ENCODE measurements around the gene TNFAIP8L3.

The TNFAIP8L3 gene

DNA sequence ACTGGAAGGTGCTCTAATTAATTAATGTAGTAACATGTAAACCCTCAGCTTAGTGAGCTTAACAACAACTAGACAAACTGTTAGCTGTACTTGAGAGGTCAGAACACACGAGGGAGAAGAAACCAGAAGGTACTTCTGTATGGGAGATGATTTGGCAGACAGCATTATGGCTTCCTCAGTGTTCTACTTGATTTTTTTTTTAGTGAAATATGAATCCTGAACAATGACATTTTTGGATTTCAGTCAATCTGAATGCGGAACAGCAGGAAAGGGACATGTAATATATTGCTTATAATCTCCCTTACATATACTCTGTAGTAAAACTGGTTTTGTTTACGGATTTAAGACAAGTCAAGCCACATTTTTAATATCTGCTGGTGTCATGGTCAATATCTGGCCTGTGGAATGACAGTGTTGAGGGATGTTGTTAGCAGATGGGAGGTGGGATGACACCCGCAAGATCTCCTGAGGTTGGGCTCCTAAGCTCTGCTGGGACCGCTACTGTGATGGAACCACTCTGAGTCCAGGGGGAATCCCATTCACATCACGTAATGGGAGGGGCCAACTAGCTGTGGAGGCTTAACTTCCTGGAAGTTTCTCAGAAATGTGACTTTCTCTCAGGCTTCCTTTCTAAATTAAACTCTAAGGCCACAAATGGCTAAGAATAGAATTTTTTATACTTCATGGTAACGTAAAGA is 18.7 kb downstream of the TNFAIP8L3 start:
- no peaks in the 10 kb centered on the region for H3K36me3 ChIP-seq (ENCODE audit: control insufficient read depth, insufficient read depth, low read length)
- H3K9ac ChIP-seq (ENCODE audit: low read depth, low read length): no peak overlapping the region
- H3K27me3 ChIP-seq (ENCODE audit: control insufficient read depth, insufficient read depth, low read length): 0 out of 2 replicates have a peak, but pooled peaks cover 3% of the 10 kb centered on the region
- H3K4me1 ChIP-seq (ENCODE audit: control insufficient read depth, insufficient read depth, low read length): peaks cover 12% of the 10 kb centered on the region; the same call in 1 of the 2 replicates
- no peak overlapping the region for H3K27ac ChIP-seq (ENCODE audit: low read depth, low read length)
- H3K4me3 ChIP-seq (ENCODE audit: low read depth, low read length): no peak overlapping the region
- H3K9me3 ChIP-seq (ENCODE audit: control insufficient read depth, insufficient read depth, low read length): no peaks in the 10 kb centered on the region

DNA sequence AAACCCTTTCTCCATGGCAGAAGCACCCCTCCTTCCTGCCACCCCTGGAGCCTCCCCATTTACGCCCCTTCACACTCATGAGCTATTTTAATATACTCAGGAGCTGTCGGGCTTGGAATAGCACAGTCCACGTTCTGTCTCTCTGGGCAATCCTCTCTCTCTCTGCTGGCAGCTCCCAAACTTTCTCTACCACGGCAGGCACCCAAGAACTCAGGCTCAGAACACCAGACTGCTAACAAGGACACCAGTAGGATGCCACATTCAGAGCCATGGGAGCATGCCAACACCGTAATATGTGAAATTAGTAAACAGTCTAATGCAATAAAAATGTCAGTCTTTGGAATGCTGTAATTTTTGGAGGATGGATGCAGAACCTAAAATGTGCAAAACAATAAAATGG is 19.3 kb downstream of the TNFAIP8L3 start:
- Histone ChIP-seq H3K4me3 (ENCODE audit: low read depth, low read length) (no peak overlapping the region), H3K4me1 (ENCODE audit: control insufficient read depth, insufficient read depth, low read length) (peaks cover 12% of the 10 kb centered on the region; the same call in 1 of the 2 replicates), H3K27ac (ENCODE audit: low read depth, low read length) (no peak overlapping the region), H3K27me3 (ENCODE audit: control insufficient read depth, insufficient read depth, low read length) (0 out of 2 replicates have a peak, but pooled peaks cover 3% of the 10 kb centered on the region), H3K36me3 (ENCODE audit: control insufficient read depth, insufficient read depth, low read length) (no peaks in the 10 kb centered on the region), H3K9ac (ENCODE audit: low read depth, low read length) (no peak overlapping the region), H3K9me3 (ENCODE audit: control insufficient read depth, insufficient read depth, low read length) (no peaks in the 10 kb centered on the region)

DNA sequence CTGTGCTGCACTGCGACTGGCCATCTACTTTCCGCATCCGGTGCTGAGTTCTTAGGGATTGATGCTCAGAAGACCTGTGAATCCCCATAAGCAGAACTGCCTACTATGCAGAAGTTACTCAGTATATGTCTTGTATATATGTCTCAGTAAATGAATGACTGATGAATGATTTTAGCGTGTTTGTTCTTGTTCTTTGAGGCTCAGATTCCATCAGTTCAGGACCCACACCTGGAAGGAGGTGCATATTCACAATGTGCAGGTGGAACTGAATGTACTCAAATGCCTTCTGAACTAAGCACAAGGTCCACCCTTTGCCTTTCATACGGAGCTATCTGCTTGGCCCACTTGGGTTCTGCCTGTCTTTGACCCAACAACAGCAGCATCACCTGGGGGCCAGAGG is 19.8 kb downstream of the TNFAIP8L3 start:
- Histone ChIP-seq H3K36me3 (ENCODE audit: control insufficient read depth, insufficient read depth, low read length) (no peaks in the 10 kb centered on the region), H3K27me3 (ENCODE audit: control insufficient read depth, insufficient read depth, low read length) (0 out of 2 replicates have a peak, but pooled peaks cover 3% of the 10 kb centered on the region), H3K4me1 (ENCODE audit: control insufficient read depth, insufficient read depth, low read length) (peaks cover 12% of the 10 kb centered on the region; the same call in 1 of the 2 replicates), H3K27ac (ENCODE audit: low read depth, low read length) (no peak overlapping the region), H3K4me3 (ENCODE audit: low read depth, low read length) (no peak overlapping the region), H3K9me3 (ENCODE audit: control insufficient read depth, insufficient read depth, low read length) (no peaks in the 10 kb centered on the region), H3K9ac (ENCODE audit: low read depth, low read length) (no peak overlapping the region)

DNA sequence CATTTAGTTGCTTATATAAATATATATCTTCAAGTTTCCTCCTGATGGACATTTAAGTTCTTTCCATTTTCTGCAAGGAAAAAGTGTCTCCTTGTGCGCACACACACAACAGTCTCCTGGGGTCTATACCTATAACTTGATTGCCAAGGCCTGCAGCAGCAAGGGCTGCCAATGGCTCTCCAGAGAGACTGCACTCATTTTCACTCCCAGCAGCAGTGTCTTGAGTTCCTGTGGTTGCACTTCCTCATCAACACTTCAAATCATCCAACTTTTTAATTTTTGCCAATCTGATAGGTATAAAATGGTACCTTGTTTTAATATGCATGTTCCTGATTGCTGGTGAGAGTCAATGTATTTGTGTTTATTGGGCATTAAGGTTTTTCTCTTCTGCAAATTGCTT is 23.1 kb downstream of the TNFAIP8L3 start:
- Histone ChIP-seq H3K4me1 (ENCODE audit: control insufficient read depth, insufficient read depth, low read length) (no peaks in the 10 kb centered on the region), H3K27ac (ENCODE audit: low read depth, low read length) (no peak overlapping the region), H3K9me3 (ENCODE audit: control insufficient read depth, insufficient read depth, low read length) (no peaks in the 10 kb centered on the region), H3K4me3 (ENCODE audit: low read depth, low read length) (no peak overlapping the region), H3K36me3 (ENCODE audit: control insufficient read depth, insufficient read depth, low read length) (no peaks in the 10 kb centered on the region), H3K27me3 (ENCODE audit: control insufficient read depth, insufficient read depth, low read length) (no peaks in the 10 kb centered on the region), H3K9ac (ENCODE audit: low read depth, low read length) (no peak overlapping the region)

DNA sequence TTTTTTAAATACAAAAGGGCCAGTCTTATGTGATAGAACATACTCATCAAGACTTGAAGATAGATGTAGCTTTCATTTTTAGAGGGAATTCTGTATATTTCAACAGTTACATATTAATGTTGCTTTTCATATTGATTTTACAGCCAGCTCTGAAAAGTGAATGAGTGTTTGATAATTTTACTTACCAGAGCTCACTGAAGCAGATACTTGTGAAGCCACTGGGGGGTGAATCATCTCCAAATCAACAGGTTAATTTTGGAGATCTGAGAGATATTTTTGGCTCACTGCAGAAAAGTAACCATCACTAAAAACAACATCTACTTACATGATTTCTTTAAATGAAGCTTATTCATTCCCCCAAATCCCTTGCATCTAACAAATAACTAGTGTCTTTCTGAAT is 24.7 kb downstream of the TNFAIP8L3 start:
- Histone ChIP-seq H3K4me1 (ENCODE audit: control insufficient read depth, insufficient read depth, low read length) (no peaks in the 10 kb centered on the region), H3K27me3 (ENCODE audit: control insufficient read depth, insufficient read depth, low read length) (no peaks in the 10 kb centered on the region), H3K4me3 (ENCODE audit: low read depth, low read length) (no peak overlapping the region), H3K27ac (ENCODE audit: low read depth, low read length) (no peak overlapping the region), H3K9me3 (ENCODE audit: control insufficient read depth, insufficient read depth, low read length) (no peaks in the 10 kb centered on the region), H3K9ac (ENCODE audit: low read depth, low read length) (no peak overlapping the region), H3K36me3 (ENCODE audit: control insufficient read depth, insufficient read depth, low read length) (no peaks in the 10 kb centered on the region)

DNA sequence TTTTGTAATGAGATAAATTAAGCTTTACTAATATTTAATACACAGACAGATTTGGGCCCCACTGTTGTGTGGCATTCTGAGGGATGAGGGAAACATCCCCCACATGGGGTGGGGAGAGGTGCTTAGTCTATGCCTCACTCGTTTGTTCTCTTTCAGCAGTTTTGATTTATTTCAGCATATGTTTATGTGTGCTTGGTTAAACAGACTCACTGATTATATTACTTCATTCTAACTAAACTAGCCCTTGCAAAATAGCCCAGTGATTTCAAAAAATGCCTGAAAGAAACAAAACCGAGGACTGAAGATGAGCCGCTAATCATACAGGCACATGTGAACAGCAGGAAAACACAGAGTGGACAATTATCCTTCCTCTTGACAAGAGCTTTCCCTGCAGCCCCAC is 27.2 kb downstream of the TNFAIP8L3 start:
- H3K9me3 ChIP-seq (ENCODE audit: control insufficient read depth, insufficient read depth, low read length): no peaks in the 10 kb centered on the region
- H3K36me3 ChIP-seq (ENCODE audit: control insufficient read depth, insufficient read depth, low read length): no peaks in the 10 kb centered on the region
- H3K9ac ChIP-seq (ENCODE audit: low read depth, low read length): no peak overlapping the region
- H3K4me1 ChIP-seq (ENCODE audit: control insufficient read depth, insufficient read depth, low read length): no peaks in the 10 kb centered on the region
- no peak overlapping the region for H3K4me3 ChIP-seq (ENCODE audit: low read depth, low read length)
- no peak overlapping the region for H3K27ac ChIP-seq (ENCODE audit: low read depth, low read length)
- no peaks in the 10 kb centered on the region for H3K27me3 ChIP-seq (ENCODE audit: control insufficient read depth, insufficient read depth, low read length)

DNA sequence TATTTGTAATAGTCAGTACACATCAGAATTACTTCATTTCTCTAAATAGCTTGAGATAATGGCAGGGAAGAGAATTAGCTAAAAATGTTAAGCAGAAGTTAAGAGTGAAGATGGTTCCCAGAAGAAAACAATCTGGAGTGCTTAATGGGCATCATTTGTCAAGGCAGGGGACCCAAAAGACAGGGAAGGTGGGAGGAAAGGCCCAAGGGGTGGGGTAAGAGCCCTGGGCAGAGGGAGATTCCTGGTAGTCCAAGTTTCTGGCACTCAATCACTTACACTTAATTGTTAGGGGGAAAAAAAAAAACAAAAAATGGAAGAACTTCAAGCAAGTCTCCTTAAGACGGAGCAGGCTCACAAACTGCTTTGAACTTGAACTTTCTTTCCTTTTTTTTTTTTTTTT is 28.9 kb downstream of the TNFAIP8L3 start:
- H3K4me1 ChIP-seq (ENCODE audit: control insufficient read depth, insufficient read depth, low read length): no peaks in the 10 kb centered on the region
- H3K36me3 ChIP-seq (ENCODE audit: control insufficient read depth, insufficient read depth, low read length): no peaks in the 10 kb centered on the region
- no peaks in the 10 kb centered on the region for H3K9me3 ChIP-seq (ENCODE audit: control insufficient read depth, insufficient read depth, low read length)
- H3K27ac ChIP-seq (ENCODE audit: low read depth, low read length): no peak overlapping the region
- no peak overlapping the region for H3K4me3 ChIP-seq (ENCODE audit: low read depth, low read length)
- no peak overlapping the region for H3K9ac ChIP-seq (ENCODE audit: low read depth, low read length)
- H3K27me3 ChIP-seq (ENCODE audit: control insufficient read depth, insufficient read depth, low read length): no peaks in the 10 kb centered on the region

DNA sequence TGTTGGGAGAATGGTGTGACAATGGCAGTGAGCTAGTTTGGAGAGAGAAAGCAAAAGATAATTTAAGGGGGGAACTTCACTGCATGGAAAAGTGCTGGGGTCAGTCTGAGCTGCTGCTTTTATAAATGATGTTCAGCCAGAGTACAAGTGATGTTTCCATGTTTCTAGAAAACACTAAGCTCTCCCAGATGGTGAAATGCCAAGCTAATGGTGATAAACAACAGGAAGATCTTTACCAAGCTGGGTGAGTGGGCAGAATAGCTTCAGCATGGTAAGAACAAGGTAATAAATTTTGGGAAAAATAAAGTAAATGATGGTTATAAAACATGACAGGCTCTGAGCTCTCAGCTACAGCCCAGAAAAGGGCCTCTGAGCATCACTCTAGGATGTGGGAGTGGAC is 29.4 kb downstream of the TNFAIP8L3 start:
- no peak overlapping the region for H3K4me3 ChIP-seq (ENCODE audit: low read depth, low read length)
- no peaks in the 10 kb centered on the region for H3K27me3 ChIP-seq (ENCODE audit: control insufficient read depth, insufficient read depth, low read length)
- no peaks in the 10 kb centered on the region for H3K4me1 ChIP-seq (ENCODE audit: control insufficient read depth, insufficient read depth, low read length)
- no peaks in the 10 kb centered on the region for H3K9me3 ChIP-seq (ENCODE audit: control insufficient read depth, insufficient read depth, low read length)
- H3K9ac ChIP-seq (ENCODE audit: low read depth, low read length): no peak overlapping the region
- H3K27ac ChIP-seq (ENCODE audit: low read depth, low read length): no peak overlapping the region
- H3K36me3 ChIP-seq (ENCODE audit: control insufficient read depth, insufficient read depth, low read length): no peaks in the 10 kb centered on the region

DNA sequence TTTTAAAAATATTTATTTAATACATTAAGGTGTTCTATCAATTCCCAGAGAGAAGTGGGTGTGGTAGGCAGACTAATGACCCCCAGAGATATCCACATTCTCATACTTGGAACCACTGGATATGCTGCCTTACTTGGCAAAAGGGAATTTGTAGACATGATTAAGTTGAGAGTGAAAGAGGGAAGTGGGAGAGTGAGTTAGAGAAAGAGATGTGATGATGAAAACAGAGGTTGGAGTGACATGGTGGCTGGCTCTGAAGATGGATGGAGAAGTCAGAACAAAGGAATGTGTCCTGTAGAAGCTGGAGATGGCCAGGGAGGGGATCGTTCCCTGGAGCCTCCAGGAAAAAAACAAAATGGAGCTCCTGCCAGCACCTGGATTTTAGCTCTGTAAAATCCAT is 32.0 kb downstream of the TNFAIP8L3 start:
- Histone ChIP-seq H3K4me3 (ENCODE audit: low read depth, low read length) (no peak overlapping the region), H3K27ac (ENCODE audit: low read depth, low read length) (no peak overlapping the region), H3K27me3 (ENCODE audit: control insufficient read depth, insufficient read depth, low read length) (no peaks in the 10 kb centered on the region), H3K36me3 (ENCODE audit: control insufficient read depth, insufficient read depth, low read length) (no peaks in the 10 kb centered on the region), H3K9me3 (ENCODE audit: control insufficient read depth, insufficient read depth, low read length) (no peaks in the 10 kb centered on the region), H3K9ac (ENCODE audit: low read depth, low read length) (no peak overlapping the region), H3K4me1 (ENCODE audit: control insufficient read depth, insufficient read depth, low read length) (no peaks in the 10 kb centered on the region)

DNA sequence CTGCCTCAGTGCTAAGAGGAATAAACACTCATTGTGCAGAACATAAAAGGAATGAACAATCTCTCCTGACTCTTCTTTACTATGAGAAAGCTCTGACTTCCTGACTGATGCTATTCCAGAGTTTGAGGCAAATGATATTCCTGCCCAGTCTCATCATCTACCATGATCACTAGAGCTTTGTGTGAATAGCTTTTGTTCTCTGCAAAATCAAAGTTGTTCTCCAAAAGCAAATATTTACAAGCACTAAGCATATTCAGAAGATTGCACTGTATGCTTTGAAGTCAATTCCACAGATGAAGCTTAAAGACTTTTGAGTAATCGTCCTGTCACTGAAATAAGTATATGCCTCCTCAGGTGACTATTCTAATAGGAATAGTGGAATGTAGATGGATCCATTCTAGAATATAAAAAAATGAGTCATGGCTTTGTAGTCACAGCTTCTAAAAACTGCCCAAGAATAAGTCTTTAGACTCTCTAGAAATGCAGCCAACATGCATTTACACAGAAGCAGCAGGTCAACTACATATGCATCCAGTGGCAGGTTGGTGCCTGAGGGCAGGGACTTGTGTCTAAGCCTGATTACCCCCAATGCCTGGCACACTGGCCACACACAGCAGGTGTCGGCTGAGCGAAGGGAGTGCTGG is 34.6 kb downstream of the TNFAIP8L3 start:
- no peaks in the 10 kb centered on the region for H3K36me3 ChIP-seq (ENCODE audit: control insufficient read depth, insufficient read depth, low read length)
- H3K4me3 ChIP-seq (ENCODE audit: low read depth, low read length): no peak overlapping the region
- no peak overlapping the region for H3K27ac ChIP-seq (ENCODE audit: low read depth, low read length)
- H3K27me3 ChIP-seq (ENCODE audit: control insufficient read depth, insufficient read depth, low read length): no peaks in the 10 kb centered on the region
- H3K9ac ChIP-seq (ENCODE audit: low read depth, low read length): no peak overlapping the region
- no peaks in the 10 kb centered on the region for H3K4me1 ChIP-seq (ENCODE audit: control insufficient read depth, insufficient read depth, low read length)
- no peaks in the 10 kb centered on the region for H3K9me3 ChIP-seq (ENCODE audit: control insufficient read depth, insufficient read depth, low read length)

DNA sequence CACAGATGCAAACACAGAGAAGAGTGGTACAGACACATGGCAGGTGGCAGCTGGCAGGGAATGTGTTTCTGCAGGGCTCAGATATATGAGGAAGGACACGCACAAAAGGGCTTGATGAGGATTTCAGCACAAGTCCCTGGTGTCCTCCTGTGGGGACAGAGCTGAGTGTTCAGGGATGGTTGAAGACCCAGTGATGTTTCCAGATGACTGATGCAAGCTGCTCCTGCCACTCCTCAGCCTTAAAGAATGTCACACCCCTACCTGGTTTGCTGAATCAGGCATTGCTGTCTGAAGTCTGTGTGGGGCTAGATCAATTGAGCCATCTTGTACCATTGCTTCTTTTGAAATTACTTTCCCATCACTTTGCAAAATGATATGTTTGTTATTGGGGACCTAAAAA is 40.2 kb downstream of the TNFAIP8L3 start:
- H3K27me3 ChIP-seq (ENCODE audit: control insufficient read depth, insufficient read depth, low read length): no peaks in the 10 kb centered on the region
- H3K9me3 ChIP-seq (ENCODE audit: control insufficient read depth, insufficient read depth, low read length): no peaks in the 10 kb centered on the region
- H3K36me3 ChIP-seq (ENCODE audit: control insufficient read depth, insufficient read depth, low read length): no peaks in the 10 kb centered on the region
- H3K4me3 ChIP-seq (ENCODE audit: low read depth, low read length): no peak overlapping the region
- no peak overlapping the region for H3K27ac ChIP-seq (ENCODE audit: low read depth, low read length)
- H3K9ac ChIP-seq (ENCODE audit: low read depth, low read length): no peak overlapping the region
- peaks cover 4% of the 10 kb centered on the region; the same call in 1 of the 2 replicates for H3K4me1 ChIP-seq (ENCODE audit: control insufficient read depth, insufficient read depth, low read length)

All from HUES48 (cell line).